Adipocyte (in vitro differentiated cells): ENCODE measurements around the gene ISL2.
A peak's percentile ranks its signal among the peaks of the same experiment; 100 is the strongest.

Experiments used
- DNase-seq: peaks from one replicate; pipeline ENCODE4 v3.0.0-alpha.2; 2015; ENCODE audit warnings: low read depth
- H3K27me3 ChIP-seq: replicated peaks from 2 replicates; pipeline ENCODE4 v1.7.0; 2013; ENCODE audit warnings: mild to moderate bottlenecking, low read length, moderate library complexity; ENCODE audit not compliant: control insufficient read depth, insufficient read depth
- H3K36me3 ChIP-seq: 2 replicates; pipeline ENCODE4 v1.7.0; 2013; ENCODE audit warnings: low read length, mild to moderate bottlenecking, moderate library complexity; ENCODE audit not compliant: control insufficient read depth, insufficient read depth, severe bottlenecking
- H3K4me1 ChIP-seq: 2 replicates; pipeline ENCODE4 v1.7.0; 2013; ENCODE audit warnings: mild to moderate bottlenecking, low read length, moderate library complexity; ENCODE audit not compliant: control insufficient read depth, insufficient read depth
- H3K4me3 ChIP-seq: 2 replicates; pipeline ENCODE4 v1.7.0; 2013; ENCODE audit warnings: mild to moderate bottlenecking, low read length, moderate library complexity
- H3K9ac ChIP-seq: 2 replicates; pipeline ENCODE4 v1.7.0; 2013; ENCODE audit warnings: mild to moderate bottlenecking, low read length, moderate library complexity
- H3K9me3 ChIP-seq: 2 replicates; pipeline ENCODE4 v1.7.0; 2013; ENCODE audit warnings: mild to moderate bottlenecking, low read length, moderate library complexity; ENCODE audit not compliant: control insufficient read depth

The ISL2 gene

GRCh38 chr15:76337696-76338485 is 1.3 kb downstream of the ISL2 start:
- Histone ChIP-seq H3K4me3 (no peak overlapping the region), H3K9ac (no peak overlapping the region), H3K4me1 (peaks cover 14% of the 10 kb centered on the region), H3K27me3 (peaks cover 87% of the 10 kb centered on the region), H3K9me3 (no peaks in the 10 kb centered on the region), H3K36me3 (no peaks in the 10 kb centered on the region)
- no peak for DNase-seq

- no peaks in the 10 kb centered on the region for H3K36me3 ChIP-seq
- no peaks in the 10 kb centered on the region for H3K9me3 ChIP-seq
- peaks cover 14% of the 10 kb centered on the region for H3K4me1 ChIP-seq
- H3K27me3 ChIP-seq, result peaks cover 83% of the 10 kb centered on the region
- no peak for DNase-seq
- H3K4me3 ChIP-seq, result no peak overlapping the region
- H3K9ac ChIP-seq, result no peak overlapping the region
Measured at GRCh38 chr15:76338486-76339304, 2.1 kb downstream of the ISL2 start.

DNA sequence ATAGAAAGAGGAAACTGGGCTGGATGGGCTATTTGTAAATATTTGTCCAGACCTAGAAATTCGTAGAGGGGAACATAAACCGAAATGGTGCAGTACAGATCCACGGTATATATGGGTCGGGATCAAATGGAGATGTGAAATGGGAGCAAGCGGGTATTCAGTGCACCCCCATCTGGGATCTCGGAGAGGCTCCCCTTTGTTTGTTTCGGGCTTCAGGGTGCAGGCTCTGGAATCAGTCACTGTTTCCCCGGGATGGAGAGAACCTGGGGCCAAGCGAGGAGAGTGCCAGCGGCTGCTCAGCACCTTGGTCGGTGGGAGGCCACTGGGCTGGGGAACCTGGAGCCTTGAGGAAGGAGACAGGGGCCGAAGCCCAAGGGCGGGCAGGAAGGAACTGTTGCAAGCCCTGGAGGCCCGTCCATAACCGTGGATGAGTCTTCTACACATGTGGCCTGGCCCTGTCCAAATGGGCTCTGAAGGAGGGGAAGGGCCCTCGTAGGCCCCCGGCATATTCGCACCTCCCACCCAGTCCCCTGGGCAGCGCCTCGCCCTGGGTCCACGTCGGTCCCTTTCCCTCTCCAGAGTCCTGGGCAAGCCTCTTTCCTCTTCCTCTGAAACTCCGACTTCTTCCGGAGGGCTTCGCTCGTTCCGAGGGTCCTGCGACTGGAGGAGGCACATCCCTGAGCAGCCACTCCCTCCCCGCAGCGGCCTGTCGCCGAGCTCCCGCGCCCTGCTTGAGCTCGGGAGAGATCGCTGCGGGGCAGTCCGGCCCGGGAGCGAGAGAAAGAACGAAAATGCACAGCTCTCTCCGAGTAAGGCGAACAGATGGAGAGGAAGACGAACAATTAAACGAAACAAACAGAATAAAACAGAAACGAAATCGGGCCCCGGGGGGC is 3.0 kb downstream of the ISL2 start:
- H3K9me3 ChIP-seq, result no peaks in the 10 kb centered on the region
- no peaks in the 10 kb centered on the region for H3K36me3 ChIP-seq
- no peak overlapping the region for H3K9ac ChIP-seq
- H3K27me3 ChIP-seq, result peaks cover 83% of the 10 kb centered on the region
- H3K4me1 ChIP-seq, result peaks cover 14% of the 10 kb centered on the region
- peak; percentile 60 for DNase-seq
- peak overlapping the region; percentile 67 for H3K4me3 ChIP-seq

DNA sequence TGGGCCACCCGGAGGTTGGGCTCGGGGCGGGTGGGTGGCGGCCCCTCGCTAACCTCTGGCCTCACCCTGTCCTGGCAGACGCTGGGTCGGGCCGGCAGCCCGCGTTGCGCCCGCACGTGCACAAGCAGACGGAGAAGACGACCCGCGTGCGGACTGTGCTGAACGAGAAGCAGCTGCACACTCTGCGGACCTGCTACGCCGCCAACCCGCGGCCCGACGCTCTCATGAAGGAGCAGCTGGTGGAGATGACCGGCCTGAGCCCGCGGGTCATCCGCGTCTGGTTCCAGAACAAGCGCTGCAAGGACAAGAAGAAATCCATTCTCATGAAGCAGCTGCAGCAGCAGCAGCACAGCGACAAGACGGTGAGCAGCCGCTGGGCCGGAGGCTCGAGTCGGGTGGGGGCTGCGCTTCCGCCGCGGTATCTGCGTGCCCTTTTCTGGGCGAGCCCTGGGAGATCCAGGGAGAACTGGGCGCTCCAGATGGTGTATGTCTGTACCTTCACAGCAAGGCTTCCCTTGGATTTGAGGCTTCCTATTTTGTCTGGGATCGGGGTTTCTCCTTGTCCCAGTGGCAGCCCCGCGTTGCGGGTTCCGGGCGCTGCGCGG is 3.7 kb downstream of the ISL2 start:
- H3K27me3 ChIP-seq, result peaks cover 83% of the 10 kb centered on the region
- peaks cover 14% of the 10 kb centered on the region for H3K4me1 ChIP-seq
- no peaks in the 10 kb centered on the region for H3K36me3 ChIP-seq
- H3K9ac ChIP-seq, result no peak overlapping the region
- DNase-seq, result peak; percentile 37
- H3K4me3 ChIP-seq, result peak overlapping the region; percentile 67
- no peaks in the 10 kb centered on the region for H3K9me3 ChIP-seq

DNA sequence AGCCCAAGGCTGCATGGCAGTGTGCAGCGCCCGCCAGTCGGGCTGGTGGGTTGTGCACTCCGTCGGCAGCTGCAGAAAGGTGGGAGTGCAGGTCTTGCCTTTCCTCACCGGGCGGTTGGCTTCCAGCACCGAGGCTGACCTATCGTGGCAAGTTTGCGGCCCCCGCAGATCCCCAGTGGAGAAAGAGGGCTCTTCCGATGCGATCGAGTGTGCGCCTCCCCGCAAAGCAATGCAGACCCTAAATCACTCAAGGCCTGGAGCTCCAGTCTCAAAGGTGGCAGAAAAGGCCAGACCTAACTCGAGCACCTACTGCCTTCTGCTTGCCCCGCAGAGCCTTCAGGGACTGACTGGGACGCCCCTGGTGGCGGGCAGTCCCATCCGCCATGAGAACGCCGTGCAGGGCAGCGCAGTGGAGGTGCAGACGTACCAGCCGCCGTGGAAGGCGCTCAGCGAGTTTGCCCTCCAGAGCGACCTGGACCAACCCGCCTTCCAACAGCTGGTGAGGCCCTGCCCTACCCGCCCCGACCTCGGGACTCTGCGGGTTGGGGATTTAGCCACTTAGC is 4.3 kb downstream of the ISL2 start:
- peak overlapping the region; percentile 67 for H3K4me3 ChIP-seq
- H3K36me3 ChIP-seq, result no peaks in the 10 kb centered on the region
- no peak overlapping the region for H3K9ac ChIP-seq
- peak; percentile 21 for DNase-seq
- H3K4me1 ChIP-seq, result peaks cover 15% of the 10 kb centered on the region
- H3K9me3 ChIP-seq, result no peaks in the 10 kb centered on the region
- H3K27me3 ChIP-seq, result peaks cover 83% of the 10 kb centered on the region

DNA sequence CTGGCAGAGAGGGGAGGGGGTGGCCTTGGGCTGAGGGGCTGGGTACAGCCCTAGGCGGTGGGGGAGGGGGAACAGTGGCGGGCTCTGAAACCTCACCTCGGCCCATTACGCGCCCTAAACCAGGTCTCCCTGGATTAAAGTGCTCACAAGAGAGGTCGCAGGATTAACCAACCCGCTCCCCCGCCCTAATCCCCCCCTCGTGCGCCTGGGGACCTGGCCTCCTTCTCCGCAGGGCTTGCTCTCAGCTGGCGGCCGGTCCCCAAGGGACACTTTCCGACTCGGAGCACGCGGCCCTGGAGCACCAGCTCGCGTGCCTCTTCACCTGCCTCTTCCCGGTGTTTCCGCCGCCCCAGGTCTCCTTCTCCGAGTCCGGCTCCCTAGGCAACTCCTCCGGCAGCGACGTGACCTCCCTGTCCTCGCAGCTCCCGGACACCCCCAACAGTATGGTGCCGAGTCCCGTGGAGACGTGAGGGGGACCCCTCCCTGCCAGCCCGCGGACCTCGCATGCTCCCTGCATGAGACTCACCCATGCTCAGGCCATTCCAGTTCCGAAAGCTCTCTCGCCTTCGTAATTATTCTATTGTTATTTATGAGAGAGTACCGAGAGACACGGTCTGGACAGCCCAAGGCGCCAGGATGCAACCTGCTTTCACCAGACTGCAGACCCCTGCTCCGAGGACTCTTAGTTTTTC is 4.9 kb downstream of the ISL2 start:
- Histone ChIP-seq H3K9me3 (no peaks in the 10 kb centered on the region), H3K4me1 (peaks cover 21% of the 10 kb centered on the region), H3K36me3 (no peaks in the 10 kb centered on the region), H3K27me3 (peaks cover 81% of the 10 kb centered on the region), H3K9ac (no peak overlapping the region), H3K4me3 (no peak overlapping the region)
- DNase-seq, result peak; percentile 16

GRCh38 chr15:76342058-76342381 is 5.4 kb downstream of the ISL2 start:
- Histone ChIP-seq H3K9me3 (no peaks in the 10 kb centered on the region), H3K27me3 (peaks cover 81% of the 10 kb centered on the region), H3K9ac (no peak overlapping the region), H3K4me3 (no peak overlapping the region), H3K4me1 (peaks cover 26% of the 10 kb centered on the region), H3K36me3 (no peaks in the 10 kb centered on the region)
- peak; percentile 21 for DNase-seq

GRCh38 chr15:76342382-76343201 is 6.0 kb downstream of the ISL2 start:
- peaks cover 22% of the 10 kb centered on the region for H3K4me1 ChIP-seq
- DNase-seq, result no peak
- no peak overlapping the region for H3K9ac ChIP-seq
- no peaks in the 10 kb centered on the region for H3K36me3 ChIP-seq
- no peak overlapping the region for H3K4me3 ChIP-seq
- peaks cover 81% of the 10 kb centered on the region for H3K27me3 ChIP-seq
- H3K9me3 ChIP-seq, result no peaks in the 10 kb centered on the region

- Histone ChIP-seq H3K27me3 (peaks cover 73% of the 10 kb centered on the region), H3K4me1 (peaks cover 22% of the 10 kb centered on the region), H3K36me3 (no peaks in the 10 kb centered on the region), H3K4me3 (no peak overlapping the region), H3K9ac (no peak overlapping the region), H3K9me3 (no peaks in the 10 kb centered on the region)
- DNase-seq, result no peak
Measured at GRCh38 chr15:76343313-76343996, 6.9 kb downstream of the ISL2 start.
